B cell (primary cell): ENCODE results near the gene AKT2. TPM values are rescaled to one million over a fixed set of nuclear protein-coding genes. Genes with fewer than 3 reads are reported as not detected.

Source experiments
- ATAC-seq: fragments of 200-7000 bp; cut with Tn5 transposase; one replicate; pipeline ENCODE4 v1.10.0; 2021; ENCODE audit warnings: low read depth, mild to moderate bottlenecking, moderate number of reproducible peaks, moderate library complexity
- CTCF ChIA-PET: fragments of 350-600 bp; sonication (Branson Sonifier 250); formaldehyde crosslinking; loops from one replicate; lab custom pipeline; 2021; ENCODE audit warnings: antibody characterized with exemption, inconsistent platforms; lab: Charles Lee
- POLR2A ChIA-PET: fragments of 350-600 bp; sonication (Branson Sonifier 250); formaldehyde crosslinking; loops from one replicate; lab custom pipeline; 2021; ENCODE audit warnings: antibody characterized with exemption; lab: Charles Lee
- DNase-seq: peaks from one replicate; pipeline ENCODE4 v3.0.0; 2013
- H2AFZ ChIP-seq: 2 replicates; pipeline ENCODE4 v1.6.1; 2012; ENCODE audit warnings: mild to moderate bottlenecking, low read depth, low read length; ENCODE audit not compliant: insufficient read depth, poor library complexity, severe bottlenecking
- H3K27ac ChIP-seq, 2 donors: 1 replicate in 1 of 2; 2 replicates in 1 of 2; pipeline ENCODE4 v1.5.1; 2012 to 2013; ENCODE audit warnings: low read length in 2 of 2, mild to moderate bottlenecking in 2 of 2, moderate library complexity in 1 of 2
- H3K27me3 ChIP-seq, 4 experiments: fragments of 200-600 bp in 1 of 4; sonication (generic) in 1 of 4; replicated peaks in 1 of 4; 1 replicate in 2 of 4; 2 replicates in 2 of 4; pipeline versions ENCODE4 v1.6.1 to v1.7.0; 2013 to 2016; ENCODE audit warnings: low read length in 3 of 4, mild to moderate bottlenecking in 2 of 4, mixed read lengths in 1 of 4, moderate library complexity in 1 of 4; ENCODE audit not compliant: insufficient read depth in 4 of 4, control insufficient read depth in 3 of 4; ENCODE audit errors: control extremely low read depth in 1 of 4
- H3K36me3 ChIP-seq, 2 experiments: replicated peaks in 1 of 2; 1 replicate in 1 of 2; 2 replicates in 1 of 2; pipeline versions ENCODE4 v1.6.1 to v1.7.1; 2013; ENCODE audit warnings: low read length in 1 of 2; ENCODE audit not compliant: insufficient read depth in 2 of 2, control insufficient read depth in 1 of 2; ENCODE audit errors: control extremely low read depth in 1 of 2, extremely low read depth in 1 of 2
- H3K4me1 ChIP-seq, 2 donors: fragments of 200-600 bp in 1 of 2; sonication (generic) in 1 of 2; 1 replicate in 1 of 2; 2 replicates in 1 of 2; pipeline versions ENCODE4 v1.5.1 to v1.6.1; 2013 to 2017; ENCODE audit warnings: low read length in 2 of 2; ENCODE audit not compliant: control insufficient read depth in 2 of 2, insufficient read depth in 2 of 2
- H3K4me2 ChIP-seq: replicated peaks from 2 replicates; pipeline ENCODE3; 2012; ENCODE audit warnings: mild to moderate bottlenecking, low read depth, low read length; ENCODE audit not compliant: poor library complexity, severe bottlenecking
- H3K4me3 ChIP-seq, 5 experiments: fragments of 200-600 bp in 1 of 5; sonication (generic) in 1 of 5; 1 replicate in 3 of 5; 2 replicates in 2 of 5; pipeline versions ENCODE4 v1.5.1 to v1.7.0; 2011 to 2016; ENCODE audit warnings: low read length in 4 of 5, mild to moderate bottlenecking in 4 of 5, low read depth in 2 of 5, control low read depth in 1 of 5, moderate library complexity in 1 of 5; ENCODE audit not compliant: insufficient read depth in 1 of 5; ENCODE audit errors: control extremely low read depth in 1 of 5, extremely low read depth in 1 of 5
- H3K79me2 ChIP-seq: fragments of 200-600 bp; sonication (generic); one replicate; pipeline ENCODE4 v1.6.0; 2016; ENCODE audit warnings: low read length; ENCODE audit not compliant: control insufficient read depth, insufficient read depth
- H3K9ac ChIP-seq: fragments of 200-600 bp; sonication (generic); 2 replicates; pipeline ENCODE4 v1.6.1; 2017; ENCODE audit warnings: mild to moderate bottlenecking, low read length, moderate library complexity
- H3K9me3 ChIP-seq, 3 donors: one replicate each; pipeline versions ENCODE4 v1.6.1 to v1.7.1; 2013; ENCODE audit warnings: low read length in 2 of 3; ENCODE audit not compliant: control insufficient read depth in 2 of 3, insufficient read depth in 1 of 3; ENCODE audit errors: control extremely low read depth in 1 of 3
- H4K20me1 ChIP-seq: 2 replicates; pipeline ENCODE4 v1.6.0; 2012; ENCODE audit warnings: mild to moderate bottlenecking, low read length; ENCODE audit not compliant: insufficient read depth, control insufficient read depth, poor library complexity, severe bottlenecking
- H3K27ac Mint-ChIP-seq: one replicate; pipeline ENCODE4 v1.8.0; 2021; ENCODE audit warnings: mixed read lengths
- H3K27me3 Mint-ChIP-seq: one replicate; pipeline ENCODE4 v1.8.0; 2021; ENCODE audit warnings: mixed read lengths
- H3K4me1 Mint-ChIP-seq: one replicate; pipeline ENCODE4 v1.8.0; 2021; ENCODE audit warnings: mixed read lengths
- H3K4me3 Mint-ChIP-seq: one replicate; pipeline ENCODE4 v1.8.0; 2021; ENCODE audit warnings: mixed read lengths
- H3K9me3 Mint-ChIP-seq: one replicate; pipeline ENCODE4 v1.8.0; 2022; ENCODE audit warnings: mixed read lengths; ENCODE audit not compliant: insufficient read depth
- EZH2 ChIP-seq: IDR thresholded peaks from 2 replicates; pipeline ENCODE4 v1.6.1; 2012; ENCODE audit warnings: borderline replicate concordance, low read depth, mild to moderate bottlenecking, moderate library complexity, low read length; ENCODE audit not compliant: insufficient read depth, poor library complexity, severe bottlenecking
- WGBS: methylation state at CpG from one replicate; pipeline ENCODE4 v1.1.5; 2013; ENCODE audit warnings: missing lambda C conversion rate; ENCODE audit not compliant: insufficient coverage; 5-methylcytosine and 5-hydroxymethylcytosine counted together
- intact Hi-C: fragments of 100-400 bp; cut with micrococcal nuclease; formaldehyde crosslinking; loops from one replicate; pipeline ENCODE4 v1.10.0; 2022
- polyA plus RNA-seq: library from polyadenylated mRNA; depleted of rRNA; stranded (reverse); fragments of >200 nt; gene quantifications from 2 replicates; pipeline ENCODE4 v1.2.3, GENCODE V29; 2012
- total RNA-seq, 2 donors: library from RNA; stranded (reverse); fragments of 120-200 nt in 1 of 2; gene quantifications; 1 replicate in 1 of 2; 2 replicates in 1 of 2; pipeline versions ENCODE4 v1.2.3 to v1.2.4, GENCODE V29; 2013 to 2022
- TF ChIP-seq, protein P1 (sequence below): fragments of 200-600 bp; IDR thresholded peaks from one replicate; pipeline ENCODE4 v1.8.0; 2022; ENCODE audit warnings: antibody characterized with exemption, mild to moderate bottlenecking

Gene AKT2
- total and polyA plus RNA-seq, 2 donors (not counting 1 experiment from before 2014, with no cell fraction given), result 195 to 243 TPM

DNA sequence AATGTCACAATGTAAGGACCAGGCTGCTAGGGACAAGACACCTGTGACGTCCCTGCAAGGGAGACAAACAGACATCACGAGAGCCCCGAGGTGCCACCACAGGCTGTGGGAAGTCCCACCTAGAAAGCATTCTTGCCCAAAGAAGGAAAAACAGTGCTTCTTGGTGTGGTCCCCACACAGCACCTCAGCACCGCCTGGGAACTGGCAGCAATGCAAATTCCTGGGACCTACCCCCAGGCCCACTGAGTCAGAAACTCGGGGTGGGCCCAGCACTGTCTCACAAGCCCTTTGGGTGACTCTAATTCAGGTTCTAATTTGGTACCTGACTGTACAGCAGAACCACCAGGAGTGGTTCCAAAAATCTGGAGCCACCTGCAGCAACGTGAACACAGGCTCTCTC, 44.8 kb downstream of the AKT2 start:
- H3K4me3 ChIP-seq, result no peak overlapping the region
- WGBS, result 85% methylated on average over 6 of the region's 6 CpGs
- Mint-ChIP-seq H3K27ac (no peak overlapping the region), H3K4me3 (no peak overlapping the region), H3K27me3 (no peaks in the 10 kb centered on the region), H3K9me3 (no peaks in the 10 kb centered on the region), H3K4me1 (no peaks in the 10 kb centered on the region)
- no peak for TF ChIP-seq EZH2
- TF ChIP-seq, protein P1, sequence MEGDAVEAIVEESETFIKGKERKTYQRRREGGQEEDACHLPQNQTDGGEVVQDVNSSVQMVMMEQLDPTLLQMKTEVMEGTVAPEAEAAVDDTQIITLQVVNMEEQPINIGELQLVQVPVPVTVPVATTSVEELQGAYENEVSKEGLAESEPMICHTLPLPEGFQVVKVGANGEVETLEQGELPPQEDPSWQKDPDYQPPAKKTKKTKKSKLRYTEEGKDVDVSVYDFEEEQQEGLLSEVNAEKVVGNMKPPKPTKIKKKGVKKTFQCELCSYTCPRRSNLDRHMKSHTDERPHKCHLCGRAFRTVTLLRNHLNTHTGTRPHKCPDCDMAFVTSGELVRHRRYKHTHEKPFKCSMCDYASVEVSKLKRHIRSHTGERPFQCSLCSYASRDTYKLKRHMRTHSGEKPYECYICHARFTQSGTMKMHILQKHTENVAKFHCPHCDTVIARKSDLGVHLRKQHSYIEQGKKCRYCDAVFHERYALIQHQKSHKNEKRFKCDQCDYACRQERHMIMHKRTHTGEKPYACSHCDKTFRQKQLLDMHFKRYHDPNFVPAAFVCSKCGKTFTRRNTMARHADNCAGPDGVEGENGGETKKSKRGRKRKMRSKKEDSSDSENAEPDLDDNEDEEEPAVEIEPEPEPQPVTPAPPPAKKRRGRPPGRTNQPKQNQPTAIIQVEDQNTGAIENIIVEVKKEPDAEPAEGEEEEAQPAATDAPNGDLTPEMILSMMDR, result no peak
- ATAC-seq (no peak), DNase-seq (no peak)
- intact Hi-C loops, result no loop called here
- ChIA-PET POLR2A (no interaction called here), CTCF (no interaction called here)
- peaks cover 17% of the 10 kb centered on the region for H3K79me2 ChIP-seq
- H3K36me3 ChIP-seq, result peaks cover 2 to 73% of the 10 kb centered on the region in 2 experiments
- no peaks in the 10 kb centered on the region for H3K27me3 ChIP-seq
- H3K9me3 ChIP-seq, result no peaks in the 10 kb centered on the region
- no peaks in the 10 kb centered on the region for H3K4me1 ChIP-seq
- H3K4me2 ChIP-seq, result no peak overlapping the region
- H2AFZ ChIP-seq, result no peak overlapping the region
- H4K20me1 ChIP-seq, result peaks cover 56% of the 10 kb centered on the region
- H3K27ac ChIP-seq, result no peak overlapping the region
- H3K9ac ChIP-seq, result no peak overlapping the region

DNA sequence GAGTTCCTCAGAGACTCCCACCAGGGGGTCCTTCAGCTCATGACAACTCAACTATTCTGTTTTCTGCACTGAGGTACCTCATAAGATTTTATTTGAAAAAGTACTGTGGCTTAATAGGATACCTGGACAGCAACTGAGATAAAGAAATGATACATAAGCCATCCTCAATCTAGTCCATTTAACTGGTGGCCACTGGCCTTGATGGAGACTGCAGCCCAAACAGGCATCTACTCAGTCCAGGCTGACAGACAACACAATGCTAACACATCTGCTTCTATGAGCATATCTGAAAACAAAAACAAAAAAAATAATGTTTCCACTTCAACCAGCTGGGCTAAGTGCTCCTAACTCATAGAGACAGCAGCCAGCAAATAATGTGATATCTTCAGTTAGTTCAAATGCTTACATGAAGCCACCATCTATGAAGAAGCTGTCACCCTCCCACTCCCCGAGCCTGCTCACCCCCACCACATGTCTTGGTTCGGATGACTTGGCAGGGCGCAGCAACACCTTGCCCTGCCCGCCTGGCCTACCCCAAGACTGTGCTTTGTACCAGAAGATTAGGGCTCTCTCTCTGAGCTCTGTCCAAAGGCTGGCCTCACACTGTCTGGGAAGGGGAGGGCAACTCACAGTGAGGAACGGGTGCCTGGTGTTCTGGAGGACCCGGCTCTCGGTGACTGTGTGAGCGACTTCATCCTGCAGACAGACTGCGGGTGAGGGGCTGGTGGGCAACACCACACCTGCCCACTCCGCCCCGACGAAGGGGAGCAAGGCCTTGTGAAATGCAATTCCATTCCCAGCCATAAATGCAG, 45.5 kb downstream of the AKT2 start:
- H3K4me3 Mint-ChIP-seq, result no peak overlapping the region
- TF ChIP-seq, protein P1, result no peak
- no peak for TF ChIP-seq EZH2
- ATAC-seq, result no peak
- peaks cover 12% of the 10 kb centered on the region for H3K79me2 ChIP-seq
- no peak for DNase-seq
- no peaks in the 10 kb centered on the region for H3K4me1 Mint-ChIP-seq
- H3K9me3 Mint-ChIP-seq, result no peaks in the 10 kb centered on the region
- intact Hi-C loops, result no loop called here
- H3K27ac Mint-ChIP-seq, result no peak overlapping the region
- H3K27ac ChIP-seq, result no peak overlapping the region
- no peaks in the 10 kb centered on the region for H3K4me1 ChIP-seq
- H3K4me3 ChIP-seq, result no peak overlapping the region
- no peak overlapping the region for H2AFZ ChIP-seq
- H3K9me3 ChIP-seq, result no peaks in the 10 kb centered on the region
- no peaks in the 10 kb centered on the region for H3K27me3 ChIP-seq
- H3K27me3 Mint-ChIP-seq, result no peaks in the 10 kb centered on the region
- H3K4me2 ChIP-seq, result no peak overlapping the region
- H3K36me3 ChIP-seq, result peaks cover 2 to 73% of the 10 kb centered on the region in 2 experiments
- WGBS, result 98% methylated on average over 12 of the region's 12 CpGs
- H3K9ac ChIP-seq, result no peak overlapping the region
- ChIA-PET POLR2A (no interaction called here), CTCF (no interaction called here)
- H4K20me1 ChIP-seq, result peaks cover 50% of the 10 kb centered on the region
